BE2C (cell line): ENCODE results near the gene TPST1.
"Not testable (repeated sequence)": the region's sequence is repeated elsewhere in the genome, so short reads cannot be mapped to it uniquely, and the experiment has no call there.

ENCODE experiments used
- DNase-seq: peaks from one replicate; pipeline ENCODE4 v3.0.0-alpha.2; 2020
- H3K27me3 ChIP-seq: fragments of 250-450 bp; sonication (Bioruptor Pico); 2 replicates; pipeline ENCODE4 v1.5.1; 2020; ENCODE audit warnings: mild to moderate bottlenecking
- H3K36me3 ChIP-seq: fragments of 250-450 bp; sonication (Bioruptor Pico); 2 replicates; pipeline ENCODE4 v1.5.1; 2020; ENCODE audit warnings: mild to moderate bottlenecking
- H3K4me1 ChIP-seq: fragments of 250-450 bp; sonication (Bioruptor Pico); 2 replicates; pipeline ENCODE4 v1.5.1; 2020
- H3K4me3 ChIP-seq: 2 replicates; pipeline ENCODE4 v1.5.1; 2011; ENCODE audit warnings: low read depth, low read length
- H3K9me3 ChIP-seq: fragments of 250-450 bp; sonication (Bioruptor Pico); 2 replicates; pipeline ENCODE4 v1.5.1; 2020
- CTCF ChIP-seq: IDR thresholded peaks from 2 replicates; pipeline ENCODE4 v1.5.1; 2012; ENCODE audit warnings: mild to moderate bottlenecking, low read depth, low read length

TPST1 gene

GRCh38 chr7:66221442-66221841, 16.3 kb downstream of the TPST1 start:
- no peak for DNase-seq
- H3K4me3 ChIP-seq, result no peak overlapping the region
- H3K9me3 ChIP-seq, result no peaks in the 10 kb centered on the region
- no peaks in the 10 kb centered on the region for H3K36me3 ChIP-seq
- no peaks in the 10 kb centered on the region for H3K27me3 ChIP-seq
- no peak for TF ChIP-seq CTCF
- no peaks in the 10 kb centered on the region for H3K4me1 ChIP-seq

GRCh38 chr7:66227808-66228207, 22.7 kb downstream of the TPST1 start:
- DNase-seq, result no peak
- no peaks in the 10 kb centered on the region for H3K36me3 ChIP-seq

GRCh38 chr7:66231326-66232216, 26.4 kb downstream of the TPST1 start:
- H3K36me3 ChIP-seq, H3K4me3 ChIP-seq, H3K27me3 ChIP-seq, DNase-seq, H3K9me3 ChIP-seq, H3K4me1 ChIP-seq: not testable (repeated sequence)

More at GRCh38 chr7:66227808-66228207, 22.7 kb downstream of the TPST1 start:
- H3K9me3 ChIP-seq, result no peaks in the 10 kb centered on the region
- no peaks in the 10 kb centered on the region for H3K27me3 ChIP-seq
- TF ChIP-seq CTCF, result no peak
- no peaks in the 10 kb centered on the region for H3K4me1 ChIP-seq
- no peak overlapping the region for H3K4me3 ChIP-seq

- Histone ChIP-seq H3K27me3 (no peaks in the 10 kb centered on the region), H3K4me3 (no peak overlapping the region), H3K4me1 (no peaks in the 10 kb centered on the region), H3K9me3 (no peaks in the 10 kb centered on the region), H3K36me3 (no peaks in the 10 kb centered on the region)
- no peak for TF ChIP-seq CTCF
- no peak for DNase-seq
Measured at GRCh38 chr7:66233638-66234037, 28.5 kb downstream of the TPST1 start.

- Histone ChIP-seq H3K4me1 (no peaks in the 10 kb centered on the region), H3K27me3 (no peaks in the 10 kb centered on the region), H3K9me3 (no peaks in the 10 kb centered on the region), H3K4me3 (no peak overlapping the region), H3K36me3 (no peaks in the 10 kb centered on the region)
- DNase-seq, result no peak
- TF ChIP-seq CTCF, result no peak
Measured at GRCh38 chr7:66236713-66237303, 31.7 kb downstream of the TPST1 start.

GRCh38 chr7:66237906-66238772, 33.0 kb downstream of the TPST1 start:
- no peak for TF ChIP-seq CTCF
- DNase-seq, result no peak

More at GRCh38 chr7:66237906-66238772, 33.0 kb downstream of the TPST1 start:
- Histone ChIP-seq H3K27me3 (no peaks in the 10 kb centered on the region), H3K4me1 (no peaks in the 10 kb centered on the region), H3K36me3 (no peaks in the 10 kb centered on the region), H3K4me3 (no peak overlapping the region), H3K9me3 (no peaks in the 10 kb centered on the region)
